HG03280 (cell line): ENCODE data around the gene GJC3.
"Not testable (repeated sequence)": the region's sequence is repeated elsewhere in the genome, so short reads cannot be mapped to it uniquely, and the experiment has no call there.

Experiments used
- ATAC-seq: cut with Tn5 transposase; IDR thresholded peaks from one replicate; pipeline ENCODE4 v1.9.1; 2021; ENCODE audit warnings: mild to moderate bottlenecking, moderate library complexity; ENCODE audit not compliant: unreplicated experiment

GJC3 gene

GRCh38 chr7:99928994-99929729 lies at the start of gene GJC3:
GJC3 (minus strand) TSS chr7:99929620; CDS start chr7:99929620, 0 bp downstream.
- ATAC-seq = no peak

- ATAC-seq = no peak
Measured at GRCh38 chr7:99976626-99977025, 47.2 kb upstream of the GJC3 start.

GRCh38 chr7:99975782-99976521 lies 46.5 kb upstream of the GJC3 start, which contains the start of gene AZGP1:
AZGP1 (minus strand) TSS chr7:99976031; CDS start chr7:99976020, 11 bp downstream.
- no peak for ATAC-seq

- no peak for ATAC-seq
Measured at GRCh38 chr7:99974681-99975080, 45.3 kb upstream of the GJC3 start.

- not testable (repeated sequence) for ATAC-seq
Measured at GRCh38 chr7:99973817-99974216, 44.4 kb upstream of the GJC3 start.

- no peak for ATAC-seq
Measured at GRCh38 chr7:99971242-99971641, 41.8 kb upstream of the GJC3 start.

- ATAC-seq = not testable (repeated sequence)
Measured at GRCh38 chr7:99969813-99970212, 40.4 kb upstream of the GJC3 start.

GRCh38 chr7:99969298-99969697 lies 39.9 kb upstream of the GJC3 start:
- no peak for ATAC-seq

GRCh38 chr7:99958564-99959227 lies 29.3 kb upstream of the GJC3 start:
- ATAC-seq = no peak

GRCh38 chr7:99955247-99955646 lies 25.8 kb upstream of the GJC3 start:
- no peak for ATAC-seq

GRCh38 chr7:99954643-99955042 lies 25.2 kb upstream of the GJC3 start:
- not testable (repeated sequence) for ATAC-seq

- no peak for ATAC-seq
Measured at GRCh38 chr7:99953649-99954048, 24.2 kb upstream of the GJC3 start.

- not testable (repeated sequence) for ATAC-seq
Measured at GRCh38 chr7:99952649-99953048, 23.2 kb upstream of the GJC3 start.

- not testable (repeated sequence) for ATAC-seq
Measured at GRCh38 chr7:99950819-99951218, 21.4 kb upstream of the GJC3 start.

- ATAC-seq = no peak
Measured at GRCh38 chr7:99949645-99950228, 20.3 kb upstream of the GJC3 start.

GRCh38 chr7:99947608-99948007 lies 18.2 kb upstream of the GJC3 start:
- no peak for ATAC-seq

GRCh38 chr7:99944497-99945070 lies 15.2 kb upstream of the GJC3 start:
- no peak for ATAC-seq

GRCh38 chr7:99943641-99944496 lies 14.4 kb upstream of the GJC3 start:
- ATAC-seq = no peak

- ATAC-seq = no peak
Measured at GRCh38 chr7:99938296-99938695, 8.9 kb upstream of the GJC3 start.

GRCh38 chr7:99935009-99935408 lies 5.6 kb upstream of the GJC3 start:
- ATAC-seq = not testable (repeated sequence)
